ENCODE measurements around the gene UBAP1.
"Not testable (repeated sequence)": the region's sequence is repeated elsewhere in the genome, so short reads cannot be mapped to it uniquely, and the experiment has no call there.

GRCh38 chr9:34214354-34215000 is 35.6 kb downstream of the UBAP1 start:
- TF ChIP-seq CTCF (IDR thresholded peaks at IDR 0.05); EZH2 (IDR thresholded peaks at IDR 0.05; ENCODE audit: borderline replicate concordance, insufficient read depth, low read depth, low read length, poor library complexity, severe bottlenecking): not testable (repeated sequence)

Data from B cell (primary cell).